ENCODE results near the gene TBL1X.

Gene TBL1X

GRCh38 chrX:9704876-9705465, 240.1 kb downstream of the TBL1X start:
- DNase-seq (ENCODE audit: low read depth in 2 of 2), result no peak

GRCh38 chrX:9706421-9706820, 241.6 kb downstream of the TBL1X start:
- DNase-seq (ENCODE audit: low read depth in 2 of 2), result no peak

- no peak for DNase-seq (ENCODE audit: low read depth in 2 of 2)
These were observed 242.6 kb downstream of the TBL1X start for GRCh38 chrX:9707306-9708033.

- DNase-seq (ENCODE audit: low read depth in 2 of 2), result no peak
These were observed 243.2 kb downstream of the TBL1X start for GRCh38 chrX:9708086-9708485.

GRCh38 chrX:9708923-9709553, 244.2 kb downstream of the TBL1X start:
- peak; percentile 60 for DNase-seq (ENCODE audit: low read depth in 2 of 2)

GRCh38 chrX:9710332-9710731, 245.5 kb downstream of the TBL1X start:
- DNase-seq (ENCODE audit: low read depth in 2 of 2), result no peak

GRCh38 chrX:9717376-9717775, 252.5 kb downstream of the TBL1X start:
- DNase-seq (ENCODE audit: low read depth in 2 of 2), result no peak

GRCh38 chrX:9724711-9725110, 259.9 kb downstream of the TBL1X start:
- DNase-seq (ENCODE audit: low read depth in 2 of 2), result no peak

- no peak for DNase-seq (ENCODE audit: low read depth in 2 of 2)
These were observed 263.4 kb downstream of the TBL1X start for GRCh38 chrX:9728261-9728660.

- DNase-seq (ENCODE audit: low read depth in 2 of 2), result no peak
These were observed 264.5 kb downstream of the TBL1X start for GRCh38 chrX:9729171-9729885.

- no peak for DNase-seq (ENCODE audit: low read depth in 2 of 2)
These were observed 265.2 kb downstream of the TBL1X start for GRCh38 chrX:9730078-9730477.

GRCh38 chrX:9730752-9731151, 265.9 kb downstream of the TBL1X start:
- no peak for DNase-seq (ENCODE audit: low read depth in 2 of 2)

GRCh38 chrX:9737363-9737762, 272.5 kb downstream of the TBL1X start:
- no peak for DNase-seq (ENCODE audit: low read depth in 2 of 2)

- no peak for DNase-seq (ENCODE audit: low read depth in 2 of 2)
These were observed 273.3 kb downstream of the TBL1X start for GRCh38 chrX:9738151-9738550.

GRCh38 chrX:9739130-9739529, 274.3 kb downstream of the TBL1X start:
- DNase-seq (ENCODE audit: low read depth in 2 of 2), result no peak

GRCh38 chrX:9745417-9746115, 280.7 kb downstream of the TBL1X start:
- DNase-seq (ENCODE audit: low read depth in 2 of 2), result no peak

GRCh38 chrX:9746148-9746888, 281.5 kb downstream of the TBL1X start:
- DNase-seq (ENCODE audit: low read depth in 2 of 2), result no peak

- DNase-seq (ENCODE audit: low read depth in 2 of 2), result no peak
These were observed 282.8 kb downstream of the TBL1X start for GRCh38 chrX:9747644-9748043.

- no peak for DNase-seq (ENCODE audit: low read depth in 2 of 2)
These were observed 284.4 kb downstream of the TBL1X start for GRCh38 chrX:9749146-9749692.

- DNase-seq (ENCODE audit: low read depth in 2 of 2), result no peak
These were observed 292.5 kb downstream of the TBL1X start for GRCh38 chrX:9757366-9757765.

All from stimulated activated CD8-positive, alpha-beta memory T cell treated with anti-CD3 and anti-CD28 coated beads, Interleukin-2, amount 100 ng/mL, for 1 hour (primary cell).